ENCODE measurements around the gene NEK5.
"Not testable (repeated sequence)": the region's sequence is repeated elsewhere in the genome, so short reads cannot be mapped to it uniquely, and the experiment has no call there.

NEK5 gene

GRCh38 chr13:52141299-52141698 is 12.4 kb upstream of the NEK5 start:
- H3K27ac ChIP-seq, result no peak overlapping the region
- no peak for DNase-seq (ENCODE audit: low read depth, low spot score)

GRCh38 chr13:52137489-52137888 is 8.6 kb upstream of the NEK5 start:
- no peak overlapping the region for H3K27ac ChIP-seq
- no peak for DNase-seq (ENCODE audit: low read depth, low spot score)

- DNase-seq (ENCODE audit: low read depth, low spot score), result no peak
- no peak overlapping the region for H3K27ac ChIP-seq
Measured at GRCh38 chr13:52136763-52137162, 7.9 kb upstream of the NEK5 start.

GRCh38 chr13:52130641-52131040 is 1.8 kb upstream of the NEK5 start:
- H3K27ac ChIP-seq, result no peak overlapping the region
- DNase-seq (ENCODE audit: low read depth, low spot score), result no peak

- peak; percentile 20 for DNase-seq (ENCODE audit: low read depth, low spot score)
Measured at GRCh38 chr13:52127783-52128702, 830 bp downstream of the NEK5 start.

GRCh38 chr13:52127378-52127777 is 1.5 kb downstream of the NEK5 start:
- DNase-seq (ENCODE audit: low read depth, low spot score), result no peak
- H3K27ac ChIP-seq, result no peak overlapping the region

More at GRCh38 chr13:52127783-52128702, 830 bp downstream of the NEK5 start:
- H3K27ac ChIP-seq, result no peak overlapping the region

- no peak for DNase-seq (ENCODE audit: low read depth, low spot score)
- H3K27ac ChIP-seq, result no peak overlapping the region
Measured at GRCh38 chr13:52125547-52125946, 3.3 kb downstream of the NEK5 start.

GRCh38 chr13:52118595-52118994 is 10.3 kb downstream of the NEK5 start:
- no peak overlapping the region for H3K27ac ChIP-seq
- no peak for DNase-seq (ENCODE audit: low read depth, low spot score)

- no peak overlapping the region for H3K27ac ChIP-seq
- no peak for DNase-seq (ENCODE audit: low read depth, low spot score)
Measured at GRCh38 chr13:52118095-52118494, 10.8 kb downstream of the NEK5 start.

- H3K27ac ChIP-seq, result no peak overlapping the region
- no peak for DNase-seq (ENCODE audit: low read depth, low spot score)
Measured at GRCh38 chr13:52112591-52112990, 16.3 kb downstream of the NEK5 start.

GRCh38 chr13:52109116-52109670 is 19.7 kb downstream of the NEK5 start:
- H3K27ac ChIP-seq, result no peak overlapping the region
- no peak for DNase-seq (ENCODE audit: low read depth, low spot score)

GRCh38 chr13:52105841-52106240 is 23.0 kb downstream of the NEK5 start:
- H3K27ac ChIP-seq, result no peak overlapping the region
- DNase-seq (ENCODE audit: low read depth, low spot score), result no peak

- DNase-seq (ENCODE audit: low read depth, low spot score), result no peak
- H3K27ac ChIP-seq, result peak overlapping the region; percentile 30
Measured at GRCh38 chr13:52104624-52105023, 24.2 kb downstream of the NEK5 start.

GRCh38 chr13:52103386-52103785 is 25.5 kb downstream of the NEK5 start:
- no peak for DNase-seq (ENCODE audit: low read depth, low spot score)
- no peak overlapping the region for H3K27ac ChIP-seq

GRCh38 chr13:52102423-52102822 is 26.4 kb downstream of the NEK5 start:
- DNase-seq (ENCODE audit: low read depth, low spot score), result not testable (repeated sequence)

GRCh38 chr13:52097197-52097596 is 31.7 kb downstream of the NEK5 start:
- no peak for DNase-seq (ENCODE audit: low read depth, low spot score)
- no peak overlapping the region for H3K27ac ChIP-seq

More at GRCh38 chr13:52102423-52102822, 26.4 kb downstream of the NEK5 start:
- H3K27ac ChIP-seq, result not testable (repeated sequence)

- no peak overlapping the region for H3K27ac ChIP-seq
- DNase-seq (ENCODE audit: low read depth, low spot score), result no peak
Measured at GRCh38 chr13:52096748-52097147, 32.1 kb downstream of the NEK5 start.

- DNase-seq (ENCODE audit: low read depth, low spot score), result no peak
- no peak overlapping the region for H3K27ac ChIP-seq
Measured at GRCh38 chr13:52096062-52096461, 32.8 kb downstream of the NEK5 start.

GRCh38 chr13:52092087-52092486 is 36.8 kb downstream of the NEK5 start:
- no peak overlapping the region for H3K27ac ChIP-seq
- no peak for DNase-seq (ENCODE audit: low read depth, low spot score)

GRCh38 chr13:52091473-52091872 is 37.4 kb downstream of the NEK5 start:
- H3K27ac ChIP-seq, result no peak overlapping the region
- no peak for DNase-seq (ENCODE audit: low read depth, low spot score)

- DNase-seq (ENCODE audit: low read depth, low spot score), result peak; percentile 58
- H3K27ac ChIP-seq, result peak overlapping the region; percentile 68
Measured at GRCh38 chr13:52085421-52085820, 43.5 kb downstream of the NEK5 start.

- H3K27ac ChIP-seq, result peak overlapping the region; percentile 68
- DNase-seq (ENCODE audit: low read depth, low spot score), result peak; percentile 71
Measured at GRCh38 chr13:52084981-52085380, 43.9 kb downstream of the NEK5 start.

Data from epithelial cell of prostate (primary cell).